HuH-7 (cell line): ENCODE measurements around the gene WNK4.

Source experiments
- DNase-seq: peaks from one replicate; pipeline ENCODE4 v3.0.0; 2011; ENCODE audit warnings: low spot score

Gene WNK4

DNA sequence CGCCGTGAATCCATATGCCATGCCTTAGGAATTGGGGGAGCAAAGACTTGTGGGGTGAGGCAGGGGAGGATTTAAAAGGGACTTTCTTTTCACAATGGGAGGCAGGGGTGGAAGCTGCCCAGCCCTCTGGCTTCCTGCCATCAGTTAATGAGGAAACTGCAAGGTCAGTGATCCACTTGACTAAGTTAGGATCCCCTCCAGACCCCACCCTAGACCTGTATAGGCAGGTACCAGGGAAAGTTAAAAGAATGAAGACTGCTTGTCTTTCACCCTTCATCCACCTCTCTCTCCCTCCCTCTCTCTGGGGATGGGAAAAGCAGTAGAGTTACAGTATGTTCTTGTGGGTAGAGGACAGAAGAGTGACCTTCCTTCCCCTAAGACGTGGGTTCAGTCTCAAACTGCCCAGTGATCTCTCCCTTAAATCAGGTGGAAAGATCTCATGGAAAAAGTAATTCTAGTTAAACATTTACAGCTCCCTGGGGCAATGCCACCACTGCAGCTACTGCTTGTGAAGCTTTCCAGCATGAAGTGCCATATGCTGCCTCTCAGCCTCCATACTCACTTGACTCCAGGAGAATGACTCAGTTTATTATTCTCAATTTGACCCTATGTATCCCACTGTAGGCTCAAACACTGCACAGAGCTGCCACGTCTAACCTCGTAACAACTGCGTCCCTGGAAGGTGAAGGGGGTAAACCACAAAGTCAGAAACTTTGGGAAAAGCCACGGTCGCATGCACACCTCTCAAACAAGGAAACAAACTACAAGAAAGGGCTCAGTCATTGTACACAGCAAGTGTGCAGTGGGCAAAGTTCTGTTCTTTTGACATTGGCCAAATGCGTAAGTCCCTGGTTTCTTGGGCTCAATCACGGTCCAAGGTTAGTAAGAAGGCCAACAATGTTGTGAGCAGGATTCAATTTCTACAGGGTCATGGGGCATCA is 16.9 kb downstream of the WNK4 start:
- DNase-seq: peak; percentile 48

- DNase-seq: no peak
These were observed 17.6 kb downstream of the WNK4 start for GRCh38 chr17:42798011-42798382.

DNA sequence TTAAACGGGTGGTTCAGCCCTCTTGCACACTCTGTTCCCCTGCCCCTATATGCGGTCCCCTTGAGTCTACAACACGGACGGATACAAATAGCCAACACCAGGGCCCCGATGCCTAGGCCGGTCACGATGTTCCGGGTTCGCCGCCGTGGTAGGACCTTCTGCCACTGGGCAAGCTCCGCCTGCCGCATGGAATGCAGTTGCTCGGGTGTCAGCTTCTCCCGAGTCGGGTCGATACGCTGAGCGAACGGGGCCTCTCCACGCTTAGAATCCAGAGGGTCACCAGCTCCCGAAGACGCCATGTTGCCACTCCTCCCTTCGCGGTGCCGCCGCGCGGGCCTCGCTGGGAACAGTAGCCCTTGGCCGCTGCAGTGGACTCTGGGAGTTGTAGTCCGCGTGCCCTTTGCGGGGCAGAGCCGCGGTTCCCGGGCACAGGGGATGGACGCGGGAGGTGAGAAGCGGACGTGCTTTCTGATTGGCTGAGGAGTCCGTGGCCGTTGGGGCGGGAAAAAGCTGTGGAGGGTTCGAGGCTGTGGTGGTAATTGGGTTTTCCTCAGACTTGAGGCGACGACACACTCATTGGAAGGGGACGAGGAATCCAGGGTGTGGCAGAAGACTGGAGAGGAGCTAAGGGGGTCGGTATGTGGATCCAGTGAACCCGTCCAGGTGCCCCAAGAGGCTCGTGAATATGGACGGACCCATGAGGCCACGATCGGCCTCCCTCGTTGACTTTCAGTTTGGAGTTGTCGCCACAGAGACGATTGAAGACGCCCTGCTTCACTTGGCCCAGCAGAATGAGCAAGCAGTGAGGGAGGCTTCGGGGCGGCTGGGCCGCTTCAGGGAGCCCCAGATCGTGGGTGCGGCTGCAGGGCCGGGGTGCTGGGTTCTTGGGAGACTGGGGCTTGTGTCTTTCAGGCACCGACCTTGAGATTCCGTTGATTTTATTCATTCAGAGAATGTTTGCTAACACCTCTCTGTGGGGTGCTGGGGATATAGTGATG is 18.3 kb downstream of the WNK4 start, which contains the start of the genes CNTD1 and COA3:
Gene CNTD1, plus strand, starts transcription at position 479 of the 998 bp plus-strand sequence. Its CDS starts 207 bp downstream, at position 686.
Gene COA3, minus strand, starts transcription at position 322 of the 998 bp plus-strand sequence. Its CDS starts 23 bp downstream, at position 299.
- peak; percentile 95 for DNase-seq

GRCh38 chr17:42803074-42803883 is 22.9 kb downstream of the WNK4 start:
- no peak for DNase-seq

DNA sequence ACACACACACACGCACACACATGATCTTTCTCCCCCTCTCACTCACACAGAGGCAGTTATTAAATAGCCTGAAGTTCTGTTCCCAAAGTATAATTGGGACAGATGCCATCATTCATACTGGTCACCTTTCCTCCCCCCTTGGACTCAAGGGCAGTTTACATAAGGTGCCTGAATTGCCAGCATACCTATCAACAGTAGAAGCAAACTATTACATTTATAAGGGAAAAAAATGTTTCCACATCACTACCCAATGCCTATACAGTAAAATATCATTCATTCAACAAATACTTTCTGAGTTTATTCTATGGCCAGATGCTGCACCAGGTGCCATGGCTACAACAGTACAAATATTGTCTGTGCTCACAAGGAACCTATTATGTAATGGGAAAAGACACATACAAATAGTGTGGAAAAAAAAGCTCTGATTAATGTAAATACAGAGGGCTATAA is 24.5 kb downstream of the WNK4 start:
- DNase-seq: no peak

DNA sequence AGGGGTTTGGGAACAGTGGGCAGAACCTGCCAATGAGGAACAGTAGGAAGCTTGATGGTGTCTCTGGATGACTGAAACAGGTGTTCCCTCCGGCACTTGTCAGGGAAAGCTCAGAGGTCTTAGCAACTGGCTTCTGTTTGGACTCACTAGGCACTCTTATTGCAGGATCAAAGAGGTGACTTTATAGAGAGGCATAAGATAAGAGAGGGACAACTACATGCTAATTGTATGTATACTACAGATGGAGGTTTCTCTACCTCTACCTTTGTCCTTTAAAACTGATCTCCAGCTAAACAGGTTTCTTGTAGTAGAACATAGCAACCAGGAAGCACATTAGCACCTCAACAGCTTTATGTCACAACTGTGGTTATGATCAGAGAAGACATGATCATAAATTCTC is 25.8 kb downstream of the WNK4 start:
- DNase-seq: no peak

DNA sequence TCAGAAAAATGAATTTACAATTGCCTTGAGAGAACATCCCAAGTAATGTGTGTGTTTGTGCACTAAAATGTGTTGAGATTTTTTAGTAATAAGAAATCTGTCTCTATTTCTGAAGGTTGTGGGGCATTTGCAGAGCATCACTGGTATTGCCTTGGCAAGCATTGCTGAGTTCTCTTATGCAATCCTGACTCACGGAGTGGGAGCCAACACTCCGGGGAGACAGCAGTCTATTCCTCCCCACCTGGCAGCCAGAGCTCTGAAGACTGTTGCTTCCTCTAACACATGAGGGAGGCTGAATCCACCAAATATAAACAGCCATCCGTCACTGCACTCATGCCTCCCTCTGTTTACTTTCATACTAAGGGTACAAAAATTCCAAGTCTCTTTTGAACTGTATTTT is 28.8 kb downstream of the WNK4 start:
- DNase-seq: no peak

GRCh38 chr17:42814633-42815399 is 34.4 kb downstream of the WNK4 start:
- DNase-seq: no peak

- DNase-seq: no peak
These were observed 37.5 kb downstream of the WNK4 start for GRCh38 chr17:42817866-42818265.

- DNase-seq: no peak
These were observed 38.0 kb downstream of the WNK4 start for GRCh38 chr17:42818379-42818778.

GRCh38 chr17:42819939-42820535 is 39.6 kb downstream of the WNK4 start:
- peak; percentile 71 for DNase-seq

DNA sequence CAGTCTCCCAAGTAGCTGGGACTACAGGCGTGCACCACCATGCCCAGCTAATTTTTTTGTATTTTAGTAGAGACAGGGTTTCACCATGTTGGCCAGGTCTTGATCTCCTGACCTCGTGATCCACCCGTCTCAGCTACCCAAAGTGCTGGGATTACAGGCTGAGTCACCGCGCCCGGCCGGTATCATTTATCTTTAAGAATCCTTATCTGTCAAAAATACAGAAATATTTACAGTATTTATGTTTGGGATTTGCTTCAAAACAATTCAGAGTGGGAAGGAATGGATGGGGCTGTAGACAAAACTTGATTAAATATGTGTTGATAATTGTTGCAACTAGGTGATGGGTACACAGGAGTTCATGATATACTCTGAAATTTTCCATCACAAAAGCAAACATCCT is 40.8 kb downstream of the WNK4 start:
- no peak for DNase-seq

- no peak for DNase-seq
These were observed 47.1 kb downstream of the WNK4 start for GRCh38 chr17:42827472-42827871.

DNA sequence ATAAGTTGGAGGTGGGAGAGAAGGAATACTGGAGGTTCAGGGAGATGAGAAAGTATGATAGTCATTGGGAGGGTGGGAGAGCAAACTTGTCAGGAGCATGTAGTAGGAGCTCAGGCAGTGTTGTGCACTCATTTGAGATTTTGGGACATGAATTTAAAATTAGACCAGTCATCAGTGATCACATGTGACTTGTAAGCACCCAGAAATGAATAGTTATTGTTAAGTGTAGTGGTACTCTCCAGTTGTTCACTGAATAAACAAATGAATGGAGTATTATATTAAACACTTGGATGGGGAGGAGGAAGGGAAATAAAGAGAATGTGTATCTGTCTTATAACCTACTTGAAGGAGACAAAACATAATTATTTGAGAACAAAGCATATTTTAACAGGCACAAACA is 50.6 kb downstream of the WNK4 start:
- no peak for DNase-seq

DNA sequence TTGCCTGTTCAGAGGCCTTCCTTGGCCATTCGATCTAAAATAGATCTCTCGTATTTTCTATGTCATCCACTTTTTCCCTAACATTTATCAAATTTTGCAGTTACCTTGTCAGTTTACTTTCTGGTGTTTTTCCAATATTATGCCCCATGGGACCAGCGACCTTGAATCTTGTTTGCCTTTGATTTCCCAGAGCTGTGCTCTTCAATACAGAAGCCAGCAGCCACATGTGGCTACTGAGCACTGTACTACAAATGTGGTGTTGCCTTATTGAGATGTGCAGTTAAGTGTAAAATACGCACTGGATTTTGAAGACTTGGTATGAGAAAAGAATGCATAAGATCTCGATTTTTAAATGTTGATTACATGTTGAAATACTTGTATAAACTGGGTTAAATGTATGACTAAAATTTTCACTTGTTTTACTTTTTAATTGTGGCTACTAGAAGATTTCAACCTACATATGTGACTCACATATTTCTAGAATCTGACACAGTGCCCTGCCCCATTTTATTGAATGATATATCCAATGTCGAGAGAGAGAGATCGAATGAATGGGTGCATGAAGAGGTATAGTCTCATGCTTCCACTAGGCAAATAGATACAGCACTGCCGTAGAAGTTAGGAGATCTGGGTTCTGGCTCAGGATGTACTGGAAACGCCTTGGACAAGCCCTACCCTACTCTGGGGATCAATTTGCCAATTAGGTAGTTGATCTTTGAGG is 52.0 kb downstream of the WNK4 start:
- no peak for DNase-seq

DNA sequence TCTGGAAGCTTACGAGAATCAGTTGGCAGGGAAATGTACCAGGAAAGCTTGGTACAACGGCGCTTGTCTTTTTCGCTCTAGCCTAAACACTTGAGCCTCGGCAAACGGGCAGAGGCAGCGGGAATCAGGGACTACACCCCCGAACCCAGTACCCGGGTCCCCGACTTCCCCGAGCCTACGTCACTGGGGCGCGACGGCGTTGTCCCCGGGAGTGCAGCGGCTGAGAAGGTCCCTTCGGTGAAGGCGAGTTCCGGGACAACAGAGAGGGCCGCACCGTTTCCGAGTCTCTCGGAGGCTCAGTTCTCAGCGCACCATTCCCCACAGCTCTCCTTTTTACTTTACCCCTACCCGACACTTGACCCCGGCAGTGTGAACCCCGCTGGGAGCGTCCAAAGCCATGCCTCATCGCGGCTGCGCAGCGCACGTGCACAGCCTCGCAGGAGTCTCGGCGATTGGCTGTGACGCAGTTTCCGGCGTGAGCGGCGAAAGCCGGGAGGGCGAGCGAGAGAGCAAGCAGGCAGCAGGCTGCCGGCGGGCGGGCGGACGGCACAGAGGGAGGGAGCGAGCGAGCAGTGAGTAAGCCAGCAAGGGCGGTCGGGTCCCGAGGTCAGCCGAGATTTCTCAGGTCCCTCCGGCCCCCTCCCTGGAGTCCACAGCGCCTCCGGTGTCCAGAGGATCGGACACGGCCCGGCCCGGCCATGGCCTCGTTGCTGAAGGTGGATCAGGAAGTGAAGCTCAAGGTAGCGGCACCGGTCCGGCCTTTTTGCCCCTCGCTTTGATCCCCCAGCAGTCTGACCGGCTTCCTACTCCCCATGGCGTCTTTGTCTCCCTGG is 52.7 kb downstream of the WNK4 start, which contains the start of gene PSME3:
Gene PSME3, plus strand, starts transcription at position 464 of the 833 bp plus-strand sequence. Its CDS starts 235 bp downstream, at position 699.
- peak; percentile 92 for DNase-seq

DNA sequence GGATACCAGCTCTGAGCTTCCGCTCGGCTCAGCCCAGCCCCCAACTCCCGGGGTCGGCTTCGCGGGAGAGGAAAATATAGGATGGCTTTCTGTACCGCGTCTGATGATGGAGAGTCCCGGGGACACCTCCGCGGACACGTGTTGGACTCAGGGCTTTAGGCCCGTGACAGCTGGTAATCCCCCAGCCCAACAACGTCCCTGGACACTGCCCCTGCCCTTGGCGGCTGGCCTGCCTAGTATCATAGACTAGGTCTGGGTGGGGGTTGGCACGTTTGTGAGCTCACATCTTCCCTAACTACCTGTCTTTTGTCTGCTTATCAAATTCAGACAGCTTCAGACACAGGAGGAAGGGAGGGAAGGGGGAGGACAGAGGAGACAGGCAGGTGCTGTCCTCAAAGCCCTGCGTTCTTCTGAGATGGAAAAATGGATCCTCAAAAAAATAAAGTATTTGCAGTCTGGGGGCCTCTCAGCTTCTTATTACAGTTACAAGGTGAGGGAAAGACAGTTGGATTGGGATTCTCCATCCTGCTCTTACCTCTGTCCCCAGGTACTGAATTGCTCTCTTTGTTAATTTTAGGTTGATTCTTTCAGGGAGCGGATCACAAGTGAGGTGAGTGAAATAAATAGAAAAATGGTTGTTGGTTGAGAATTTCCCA is 53.5 kb downstream of the WNK4 start:
- DNase-seq: no peak

- DNase-seq: no peak
These were observed 55.3 kb downstream of the WNK4 start for GRCh38 chr17:42835732-42836131.
